ENCODE results near the gene EDIL3.

Gene EDIL3, protein sequence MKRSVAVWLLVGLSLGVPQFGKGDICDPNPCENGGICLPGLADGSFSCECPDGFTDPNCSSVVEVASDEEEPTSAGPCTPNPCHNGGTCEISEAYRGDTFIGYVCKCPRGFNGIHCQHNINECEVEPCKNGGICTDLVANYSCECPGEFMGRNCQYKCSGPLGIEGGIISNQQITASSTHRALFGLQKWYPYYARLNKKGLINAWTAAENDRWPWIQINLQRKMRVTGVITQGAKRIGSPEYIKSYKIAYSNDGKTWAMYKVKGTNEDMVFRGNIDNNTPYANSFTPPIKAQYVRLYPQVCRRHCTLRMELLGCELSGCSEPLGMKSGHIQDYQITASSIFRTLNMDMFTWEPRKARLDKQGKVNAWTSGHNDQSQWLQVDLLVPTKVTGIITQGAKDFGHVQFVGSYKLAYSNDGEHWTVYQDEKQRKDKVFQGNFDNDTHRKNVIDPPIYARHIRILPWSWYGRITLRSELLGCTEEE

DNA sequence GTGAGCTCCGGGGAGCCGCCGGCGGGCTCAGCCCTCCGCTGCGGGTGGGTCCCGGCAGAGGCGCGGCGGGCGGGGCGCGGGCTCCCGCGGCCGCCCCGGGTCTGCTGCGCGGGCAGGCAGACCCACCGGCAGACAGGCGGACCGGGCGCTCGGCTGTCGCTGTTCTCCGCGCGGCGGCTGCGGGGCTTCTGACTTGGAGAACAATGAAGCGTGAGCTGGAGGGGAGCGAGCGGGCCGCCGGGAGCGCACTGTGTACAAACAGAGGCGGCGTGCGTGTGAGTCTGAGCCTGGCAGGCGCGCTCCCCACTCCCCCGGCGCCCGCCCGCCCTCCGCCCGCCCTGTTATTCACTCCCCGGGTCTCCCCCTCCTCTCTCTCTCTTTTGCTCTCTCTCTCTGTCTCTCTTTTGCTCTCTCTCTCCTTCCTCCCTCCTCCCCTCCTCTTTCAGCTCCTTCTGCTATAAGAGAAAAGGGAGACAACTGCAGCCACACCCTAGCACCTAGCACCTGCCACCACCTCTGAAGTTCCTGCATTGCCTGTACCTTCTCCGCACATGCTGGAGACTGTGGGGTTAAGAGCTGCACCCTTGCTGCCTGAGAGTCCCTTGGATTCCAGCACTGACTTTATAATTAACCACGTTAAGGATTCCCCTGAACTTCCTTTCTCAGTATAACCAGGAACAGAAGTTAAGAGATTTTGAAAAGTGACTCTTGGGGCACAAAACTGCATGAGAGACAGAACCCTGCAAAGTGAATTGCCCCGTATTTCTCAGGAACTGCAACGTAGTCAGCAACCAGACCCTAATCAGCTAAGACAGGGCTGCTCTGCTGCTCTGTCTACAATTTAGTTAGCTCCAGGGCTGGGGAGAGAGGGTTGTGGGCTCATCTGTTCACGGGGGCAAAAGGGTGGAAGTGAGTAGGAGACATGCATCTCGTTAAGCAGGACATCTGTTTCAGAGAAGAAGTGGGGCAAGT, at the start of gene EDIL3:
TSS of gene EDIL3 (minus strand) at position 277 of the 972 bp plus-strand sequence. CDS start 506 bp downstream, outside the sequence.
- DNase-seq, result no peak

GRCh38 chr5:84433461-84433860, 48.8 kb upstream of the EDIL3 start:
- no peak for DNase-seq

GRCh38 chr5:84430863-84431663, 46.4 kb upstream of the EDIL3 start:
- no peak for DNase-seq

- no peak for DNase-seq
Measured at GRCh38 chr5:84430079-84430478, 45.4 kb upstream of the EDIL3 start.

DNA sequence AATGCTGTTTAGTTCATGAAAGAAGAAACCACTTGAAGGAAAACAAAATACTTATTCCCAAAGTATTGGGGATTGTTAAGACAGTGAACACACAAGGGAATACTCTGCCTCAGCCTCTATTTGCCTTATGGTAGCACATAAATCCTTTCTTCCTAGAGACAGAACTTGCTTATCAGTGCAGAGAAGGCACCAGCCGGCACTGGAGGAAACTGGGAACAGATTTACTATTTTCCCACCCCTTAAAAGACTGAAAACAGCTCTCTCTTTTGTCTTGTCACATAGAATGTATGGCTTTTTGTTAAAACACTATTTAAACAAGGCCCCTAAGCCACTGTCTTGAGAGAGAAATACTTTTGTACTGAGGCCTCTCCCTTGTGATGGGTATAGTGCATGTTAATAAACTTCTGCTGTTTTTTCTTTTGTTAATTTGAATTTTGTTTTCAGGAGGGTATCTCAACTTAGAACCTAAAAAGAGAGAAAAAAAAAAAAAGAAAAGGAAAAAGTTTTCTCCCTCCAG, 40.7 kb upstream of the EDIL3 start:
- DNase-seq, result no peak

DNA sequence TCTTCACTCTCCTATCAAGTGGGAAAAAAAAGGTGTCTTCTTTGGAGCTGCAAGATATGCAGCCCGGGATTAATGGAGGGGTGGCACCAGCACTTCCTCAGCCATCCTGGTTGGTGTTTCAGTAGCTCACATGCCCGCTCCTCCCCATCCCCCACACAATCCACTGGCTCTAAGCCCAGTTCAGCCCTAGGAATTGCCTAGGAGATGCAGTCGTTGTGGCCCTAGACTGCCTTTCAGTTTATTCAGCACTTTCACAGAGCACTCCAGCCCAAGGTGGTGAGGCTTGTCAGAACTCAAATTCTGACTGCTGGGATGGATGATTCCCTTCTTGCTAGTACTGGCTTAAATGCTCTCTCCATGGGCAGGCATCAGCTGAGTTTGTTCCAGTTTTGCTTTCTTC, 35.1 kb upstream of the EDIL3 start:
- DNase-seq, result no peak

DNA sequence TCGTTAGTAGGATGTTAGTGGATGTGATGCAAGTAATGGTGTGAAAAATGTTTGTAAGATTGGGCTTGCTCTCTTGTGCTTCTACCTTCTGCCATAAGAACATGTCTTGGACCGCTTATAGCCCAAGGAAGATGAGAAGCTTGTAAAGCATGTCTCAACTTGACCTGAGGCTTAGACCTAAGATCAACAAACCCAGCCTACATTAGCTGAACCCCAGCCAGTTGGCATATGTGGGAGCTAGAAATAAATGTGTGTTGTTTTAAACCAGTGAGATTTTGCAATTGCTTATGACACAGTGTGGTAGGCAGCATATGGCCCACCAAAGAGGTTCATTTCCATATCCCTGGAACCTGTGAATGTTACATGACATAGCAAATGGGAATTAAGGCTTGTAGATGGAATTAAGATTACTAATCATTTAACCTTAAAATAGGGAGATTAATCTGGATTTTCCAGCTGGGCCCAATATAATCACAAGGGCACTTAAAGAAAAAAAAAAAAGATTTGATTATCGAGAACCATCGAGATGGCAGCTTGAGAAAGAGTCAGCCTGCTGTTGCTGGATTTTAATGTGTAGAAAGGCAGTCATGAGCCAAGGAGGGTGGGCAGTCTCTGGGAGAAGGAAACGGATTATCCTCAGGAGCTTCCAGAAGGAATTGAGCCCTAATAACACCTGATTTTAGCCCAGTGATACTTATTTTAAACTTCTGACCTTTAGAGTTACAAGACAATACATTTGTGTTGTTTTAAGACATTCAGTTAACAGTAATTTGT, 27.3 kb upstream of the EDIL3 start:
- DNase-seq, result no peak

DNA sequence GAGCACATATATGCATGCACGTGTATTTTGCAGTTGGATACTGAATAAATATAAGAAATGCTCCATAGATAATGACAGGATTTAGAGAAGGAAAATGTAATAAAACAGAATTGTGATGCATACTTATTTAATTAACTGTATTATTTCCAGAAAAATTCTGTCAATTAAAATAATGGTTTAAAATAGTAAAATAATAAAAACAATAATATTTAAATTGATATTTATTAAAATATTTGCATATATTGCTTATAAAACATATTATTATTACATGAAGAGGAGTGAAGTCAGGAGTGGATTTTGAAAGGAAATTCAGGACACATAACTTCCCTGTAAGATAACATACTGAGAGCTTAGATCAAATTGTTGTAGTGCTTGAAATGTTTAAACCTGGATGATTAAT, 21.4 kb upstream of the EDIL3 start:
- DNase-seq, result no peak

DNA sequence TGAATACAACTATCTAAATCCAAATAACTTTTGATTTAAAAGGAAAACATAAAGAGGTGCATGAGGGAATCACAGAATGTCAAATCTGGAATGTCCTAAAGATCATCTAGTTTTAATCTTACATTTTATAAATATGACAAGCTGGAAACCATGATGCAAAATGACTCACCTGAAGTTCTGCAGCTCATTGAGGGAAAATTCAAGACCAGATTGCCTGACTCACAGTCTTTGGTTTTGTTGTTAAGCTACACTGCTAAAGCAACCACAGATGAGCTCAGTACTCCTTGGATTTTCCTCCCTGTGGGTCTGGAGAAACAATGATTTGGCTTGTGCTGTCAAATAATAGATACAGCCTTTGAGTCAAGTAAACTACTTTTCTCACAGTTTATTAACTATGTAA, 19.1 kb upstream of the EDIL3 start:
- DNase-seq, result no peak

- no peak for DNase-seq
Measured at GRCh38 chr5:84397385-84397784, 12.7 kb upstream of the EDIL3 start.

GRCh38 chr5:84393969-84394368, 9.3 kb upstream of the EDIL3 start:
- no peak for DNase-seq

- DNase-seq, result no peak
Measured at GRCh38 chr5:84392836-84393235, 8.2 kb upstream of the EDIL3 start.

GRCh38 chr5:84385705-84386104, 1.0 kb upstream of the EDIL3 start:
- DNase-seq, result no peak

GRCh38 chr5:84383816-84384603, 670 bp downstream of the EDIL3 start:
- no peak for DNase-seq

- no peak for DNase-seq
Measured at GRCh38 chr5:84383296-84383815, 1.3 kb downstream of the EDIL3 start.

DNA sequence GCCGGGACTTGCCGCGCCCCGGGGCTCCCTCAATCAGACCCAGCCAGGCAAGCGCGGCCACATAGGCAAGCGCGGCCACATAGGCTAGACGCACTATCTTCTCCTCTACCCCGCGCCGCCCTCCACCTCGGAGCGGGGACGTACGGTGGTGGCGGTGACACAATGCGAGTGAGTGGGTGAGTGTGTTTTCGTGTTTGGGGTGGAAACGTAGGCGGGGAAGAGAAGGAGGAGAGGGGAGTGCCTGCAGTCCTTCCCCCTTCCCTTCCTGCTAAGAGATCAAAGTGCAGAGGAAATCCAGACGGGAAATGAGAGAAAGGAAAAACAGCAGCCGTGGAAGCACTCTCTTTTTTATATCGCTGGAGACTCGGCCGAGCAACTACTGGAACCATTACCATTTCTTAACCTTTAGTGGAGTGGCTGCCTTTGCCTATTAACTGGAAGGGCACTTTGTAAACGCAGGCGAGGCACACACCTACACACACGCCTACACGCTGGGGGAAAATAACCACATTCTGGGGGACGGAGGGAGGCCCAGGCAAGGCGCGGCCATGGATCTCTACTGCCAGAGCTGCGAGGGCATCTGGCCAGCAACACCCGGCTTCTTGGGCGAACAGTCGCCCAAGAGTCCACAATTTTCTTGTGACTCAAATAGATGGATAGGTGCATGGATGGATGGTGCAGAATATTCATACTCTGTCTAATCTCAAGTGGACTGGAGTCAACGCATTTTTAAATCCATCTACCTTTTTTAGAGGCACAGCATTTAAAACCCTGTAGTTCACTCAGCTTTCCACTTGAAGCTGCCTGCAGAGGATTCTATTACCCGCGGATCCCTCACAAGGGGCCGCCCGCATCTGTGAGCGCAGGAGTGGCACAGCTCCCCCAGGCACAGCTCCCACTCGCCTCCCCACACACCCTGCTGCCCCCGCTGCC, 2.1 kb downstream of the EDIL3 start:
- no peak for DNase-seq

GRCh38 chr5:84381502-84382362, 2.9 kb downstream of the EDIL3 start:
- no peak for DNase-seq

DNA sequence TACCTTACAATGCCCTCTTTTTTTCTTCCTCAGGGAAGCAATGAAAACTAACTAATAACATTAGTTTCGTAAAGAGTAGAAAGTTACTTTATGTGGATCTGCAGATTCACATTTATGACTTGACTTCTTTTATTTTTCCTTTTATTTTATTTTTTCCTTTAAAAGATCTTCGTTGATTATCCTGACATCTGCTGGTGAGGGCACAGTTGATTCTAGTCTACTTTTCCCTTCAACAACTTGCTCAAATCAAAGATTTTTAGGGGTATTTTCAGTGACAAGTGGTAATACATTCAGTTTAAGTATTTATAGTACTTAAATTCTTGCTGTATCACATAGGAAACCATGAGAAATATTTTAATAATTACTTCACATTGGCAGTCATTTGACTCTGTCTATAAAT, 4.9 kb downstream of the EDIL3 start:
- no peak for DNase-seq
